BE2C (cell line): Measurements from ENCODE around the gene RALGAPB.
A peak's percentile ranks its signal among the peaks of the same experiment; 100 is the strongest.
"Not testable (repeated sequence)": the region's sequence is repeated elsewhere in the genome, so short reads cannot be mapped to it uniquely, and the experiment has no call there.

Experiments
- DNase-seq: peaks from one replicate; pipeline ENCODE4 v3.0.0-alpha.2; 2020
- H3K27me3 ChIP-seq: fragments of 250-450 bp; sonication (Bioruptor Pico); 2 replicates; pipeline ENCODE4 v1.5.1; 2020; ENCODE audit warnings: mild to moderate bottlenecking
- H3K36me3 ChIP-seq: fragments of 250-450 bp; sonication (Bioruptor Pico); 2 replicates; pipeline ENCODE4 v1.5.1; 2020; ENCODE audit warnings: mild to moderate bottlenecking
- H3K4me1 ChIP-seq: fragments of 250-450 bp; sonication (Bioruptor Pico); 2 replicates; pipeline ENCODE4 v1.5.1; 2020
- H3K4me3 ChIP-seq: 2 replicates; pipeline ENCODE4 v1.5.1; 2011; ENCODE audit warnings: low read depth, low read length
- H3K9me3 ChIP-seq: fragments of 250-450 bp; sonication (Bioruptor Pico); 2 replicates; pipeline ENCODE4 v1.5.1; 2020
- CTCF ChIP-seq: IDR thresholded peaks from 2 replicates; pipeline ENCODE4 v1.5.1; 2012; ENCODE audit warnings: mild to moderate bottlenecking, low read depth, low read length

RALGAPB gene

GRCh38 chr20:38428800-38429199 lies 43.8 kb upstream of the RALGAPB start:
- Histone ChIP-seq H3K9me3 (no peaks in the 10 kb centered on the region), H3K4me1 (no peaks in the 10 kb centered on the region; the same call in 1 of the 2 replicates), H3K36me3 (peaks cover 100% of the 10 kb centered on the region), H3K4me3 (no peak overlapping the region), H3K27me3 (no peaks in the 10 kb centered on the region)
- no peak for DNase-seq
- no peak for TF ChIP-seq CTCF

DNA sequence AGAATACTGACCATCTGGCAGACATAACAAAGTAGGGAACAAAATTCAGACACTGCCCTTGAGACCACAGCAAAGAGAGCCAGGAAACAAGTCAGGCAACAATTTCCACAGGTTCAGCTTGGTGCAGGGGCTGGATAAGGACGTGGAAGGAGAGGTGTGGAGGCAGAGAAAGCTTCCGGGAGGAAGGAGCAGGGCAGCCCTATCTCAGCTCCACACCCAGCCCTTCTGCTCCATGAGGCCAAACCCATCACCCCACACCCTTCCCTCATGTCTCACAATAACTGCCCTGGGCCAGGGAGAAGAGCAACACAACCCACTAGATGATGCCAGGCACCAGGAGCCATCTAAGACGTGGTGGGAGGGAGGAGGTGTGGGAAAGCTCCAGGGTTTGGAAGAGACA lies 43.3 kb upstream of the RALGAPB start:
- H3K27me3 ChIP-seq: no peaks in the 10 kb centered on the region
- H3K36me3 ChIP-seq: peaks cover 100% of the 10 kb centered on the region
- no peak for TF ChIP-seq CTCF
- H3K9me3 ChIP-seq: no peaks in the 10 kb centered on the region
- H3K4me3 ChIP-seq: no peak overlapping the region
- no peaks in the 10 kb centered on the region; the same call in 1 of the 2 replicates for H3K4me1 ChIP-seq
- no peak for DNase-seq

GRCh38 chr20:38430679-38431325 lies 41.8 kb upstream of the RALGAPB start:
- DNase-seq: no peak
- no peak for TF ChIP-seq CTCF
- no peaks in the 10 kb centered on the region; the same call in 1 of the 2 replicates for H3K4me1 ChIP-seq

DNA sequence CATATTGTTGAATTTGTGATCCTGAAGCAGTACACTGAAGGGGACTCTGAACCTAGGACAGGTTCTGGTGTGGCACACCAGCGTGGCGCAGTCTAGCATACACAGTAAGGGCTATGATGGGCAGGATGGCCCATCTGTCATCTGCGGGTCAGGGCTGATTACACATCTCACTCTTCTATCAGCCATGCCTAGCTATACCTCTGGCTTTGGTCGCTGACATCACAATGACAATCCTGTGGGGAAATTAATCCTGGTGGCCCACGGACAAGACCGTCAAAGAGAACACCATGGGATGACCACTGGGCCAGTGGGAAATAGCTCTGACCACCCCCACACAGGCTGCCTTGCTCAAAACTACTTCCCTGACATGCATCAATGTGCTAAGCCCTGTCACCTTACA lies 40.4 kb upstream of the RALGAPB start:
- H3K4me1 ChIP-seq: no peaks in the 10 kb centered on the region; the same call in 1 of the 2 replicates
- no peaks in the 10 kb centered on the region for H3K27me3 ChIP-seq
- peak overlapping the region; percentile 0; the same call in 1 of the 2 replicates for H3K4me3 ChIP-seq
- no peak for TF ChIP-seq CTCF
- H3K36me3 ChIP-seq: peaks cover 77% of the 10 kb centered on the region
- DNase-seq: no peak
- no peaks in the 10 kb centered on the region for H3K9me3 ChIP-seq

More at GRCh38 chr20:38430679-38431325, 41.8 kb upstream of the RALGAPB start:
- Histone ChIP-seq H3K36me3 (peaks cover 92% of the 10 kb centered on the region), H3K27me3 (no peaks in the 10 kb centered on the region), H3K4me3 (no peak overlapping the region), H3K9me3 (no peaks in the 10 kb centered on the region)

DNA sequence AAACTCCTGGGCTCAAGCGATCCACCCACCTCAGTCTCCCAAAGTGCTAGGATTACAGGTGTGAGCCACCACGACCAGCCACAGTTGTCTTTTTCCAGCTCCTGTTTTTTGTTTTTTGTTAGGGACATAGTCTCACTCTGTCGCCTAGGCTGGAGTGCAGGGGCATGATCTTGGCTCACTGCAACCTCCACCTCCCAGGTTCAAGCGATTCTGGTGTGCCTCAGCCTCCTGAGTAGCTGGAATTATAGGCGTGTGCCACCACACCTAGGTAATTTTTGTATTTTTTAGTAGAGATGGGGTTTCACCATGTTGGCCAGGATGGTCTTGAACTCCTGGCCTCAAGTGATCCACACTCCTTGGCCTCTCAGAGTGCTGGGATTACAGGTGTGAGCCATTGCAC lies 39.8 kb upstream of the RALGAPB start:
- DNase-seq, H3K9me3 ChIP-seq, H3K27me3 ChIP-seq, H3K4me1 ChIP-seq: not testable (repeated sequence)
- peaks cover 71% of the 10 kb centered on the region for H3K36me3 ChIP-seq
- peak overlapping the region; percentile 100 for H3K4me3 ChIP-seq

- Histone ChIP-seq H3K4me1 (no peaks in the 10 kb centered on the region; the same call in 1 of the 2 replicates), H3K27me3 (no peaks in the 10 kb centered on the region), H3K9me3 (no peaks in the 10 kb centered on the region), H3K36me3 (peaks cover 66% of the 10 kb centered on the region), H3K4me3 (peak overlapping the region; percentile 100)
- DNase-seq: no peak
- TF ChIP-seq CTCF: no peak
Observed at GRCh38 chr20:38433304-38433972, 39.2 kb upstream of the RALGAPB start.
